Stimulated activated CD4-positive, alpha-beta T cell treated with anti-CD3 and anti-CD28 coated beads, Interleukin-15, amount 100 ng/mL, for 1 hour (primary cell): Measurements from ENCODE around the gene RAB9B.
"Not testable (repeated sequence)": the region's sequence is repeated elsewhere in the genome, so short reads cannot be mapped to it uniquely, and the experiment has no call there.

Experiments
- DNase-seq, 2 donors: peaks; one replicate each; pipeline ENCODE4 v3.0.0-alpha.2; 2020; ENCODE audit warnings: low read depth in 1 of 2, low spot score in 1 of 2

RAB9B gene

DNA sequence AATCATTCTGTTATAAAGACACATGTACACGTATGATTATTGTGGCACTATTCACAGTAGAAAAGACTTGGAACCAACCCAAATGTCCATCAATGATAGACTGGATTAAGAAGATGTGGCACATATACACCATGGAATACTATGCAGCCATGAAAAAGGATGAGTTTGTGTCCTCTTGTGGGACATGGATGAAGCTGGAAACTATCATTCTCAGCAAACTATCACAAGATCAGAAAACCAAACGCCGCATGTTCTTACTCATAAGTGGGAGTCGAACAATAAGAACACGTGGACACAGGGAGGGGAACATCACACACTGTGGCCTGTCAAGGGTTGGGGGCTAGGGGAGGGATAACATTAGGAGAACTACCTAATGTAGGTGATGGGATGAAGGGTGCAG lies 15.0 kb downstream of the RAB9B start:
- DNase-seq = not testable (repeated sequence)

GRCh38 chrX:103811858-103812257 lies 20.2 kb downstream of the RAB9B start:
- no peak for DNase-seq

DNA sequence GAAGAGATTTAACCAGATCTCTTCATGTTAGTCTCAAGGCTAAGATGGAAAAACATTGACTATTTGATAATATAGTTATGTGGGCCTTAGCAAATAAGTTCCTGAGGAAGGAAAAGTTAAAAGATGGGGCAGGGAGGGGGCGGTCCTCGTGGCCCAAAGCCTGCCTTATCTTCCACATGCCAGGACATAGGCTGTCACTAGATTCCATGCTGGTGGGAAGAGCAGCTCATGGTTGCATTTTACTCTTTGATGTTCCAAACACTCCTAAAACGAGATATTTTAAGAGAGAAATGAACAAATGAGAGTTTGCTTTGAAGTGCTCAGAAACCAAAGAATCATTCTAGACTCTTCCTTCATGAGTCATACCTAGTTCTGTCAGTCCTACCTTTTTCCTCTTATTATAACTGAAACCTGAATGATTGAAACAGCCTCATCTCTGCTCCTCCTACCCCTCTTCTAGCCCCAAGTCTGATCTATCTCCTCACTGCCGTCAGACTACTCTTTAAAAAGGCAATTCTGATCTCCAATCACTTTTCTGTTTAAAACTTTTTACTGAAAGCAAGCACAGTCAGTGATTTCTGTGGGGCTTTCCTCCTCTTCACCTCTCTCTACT lies 25.1 kb downstream of the RAB9B start:
- DNase-seq = no peak

GRCh38 chrX:103805860-103806259 lies 26.2 kb downstream of the RAB9B start:
- no peak for DNase-seq

GRCh38 chrX:103800318-103800717 lies 31.7 kb downstream of the RAB9B start:
- DNase-seq = no peak

DNA sequence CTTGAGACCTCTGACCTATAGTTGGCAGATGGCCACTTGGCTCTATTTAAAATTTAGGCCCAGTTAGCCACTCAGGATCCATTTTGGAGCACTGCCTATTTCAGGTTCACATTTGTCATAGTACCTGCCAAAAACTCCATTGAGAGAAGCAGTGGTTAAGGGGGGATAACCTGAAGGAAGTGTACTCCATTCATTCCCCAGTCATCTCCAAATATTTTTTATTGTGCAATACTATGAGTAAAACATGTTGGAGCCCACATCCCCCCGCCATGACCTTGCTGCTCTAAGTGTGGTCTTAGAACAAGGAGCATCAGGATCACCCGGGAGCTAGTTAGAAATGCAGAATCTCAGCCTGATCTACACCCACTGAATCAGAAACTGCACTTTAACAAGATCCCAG lies 34.4 kb downstream of the RAB9B start:
- DNase-seq = no peak

- DNase-seq = no peak
Observed at GRCh38 chrX:103794119-103794518, 37.9 kb downstream of the RAB9B start.

DNA sequence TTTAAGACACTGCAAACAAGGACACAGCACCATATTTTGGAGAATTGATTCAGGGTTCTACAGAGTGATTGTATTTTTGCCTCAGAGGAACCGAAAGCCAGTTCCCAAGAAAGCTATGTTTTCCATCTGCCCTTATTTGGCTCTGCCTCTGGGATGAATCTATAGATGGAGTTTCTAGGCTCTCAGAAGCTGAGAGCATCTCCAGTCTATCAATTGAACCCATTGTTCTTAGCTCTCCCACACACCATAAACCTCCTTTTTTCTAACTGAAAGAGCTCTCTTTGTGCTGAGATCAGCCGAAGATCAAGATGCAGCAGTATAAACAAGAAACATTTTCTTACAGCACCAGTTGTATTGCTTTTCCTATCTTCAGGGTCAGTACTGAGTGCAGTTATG lies 38.5 kb downstream of the RAB9B start:
- no peak for DNase-seq

GRCh38 chrX:103792916-103793544 lies 39.0 kb downstream of the RAB9B start:
- DNase-seq = no peak

- no peak for DNase-seq
Observed at GRCh38 chrX:103791826-103792485, 40.1 kb downstream of the RAB9B start.

GRCh38 chrX:103791228-103791627 lies 40.8 kb downstream of the RAB9B start:
- DNase-seq = no peak

GRCh38 chrX:103789004-103789403 lies 43.1 kb downstream of the RAB9B start:
- no peak for DNase-seq

GRCh38 chrX:103783971-103784370 lies 48.1 kb downstream of the RAB9B start:
- DNase-seq = no peak

GRCh38 chrX:103783196-103783595 lies 48.9 kb downstream of the RAB9B start:
- no peak for DNase-seq

GRCh38 chrX:103782640-103783039 lies 49.4 kb downstream of the RAB9B start:
- DNase-seq = no peak

DNA sequence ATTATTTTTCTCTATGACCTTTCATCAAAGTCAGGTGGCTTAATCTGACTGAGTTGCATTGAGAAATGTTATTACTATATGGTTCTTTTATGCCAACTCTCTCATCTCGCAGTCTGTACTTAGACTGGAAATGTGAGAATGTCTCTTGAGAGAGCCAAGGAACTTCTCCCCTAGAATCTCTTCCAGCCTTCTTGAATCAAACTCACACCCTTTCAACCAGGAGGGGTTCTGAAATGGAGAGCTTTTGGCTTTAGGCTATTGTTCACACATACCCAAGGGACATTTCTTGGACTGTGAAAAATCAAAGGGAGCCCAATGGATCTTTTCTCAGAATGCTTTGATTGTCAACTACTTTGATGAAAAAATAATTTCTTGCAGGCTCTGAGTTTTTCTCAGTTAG lies 50.4 kb downstream of the RAB9B start:
- DNase-seq = no peak

DNA sequence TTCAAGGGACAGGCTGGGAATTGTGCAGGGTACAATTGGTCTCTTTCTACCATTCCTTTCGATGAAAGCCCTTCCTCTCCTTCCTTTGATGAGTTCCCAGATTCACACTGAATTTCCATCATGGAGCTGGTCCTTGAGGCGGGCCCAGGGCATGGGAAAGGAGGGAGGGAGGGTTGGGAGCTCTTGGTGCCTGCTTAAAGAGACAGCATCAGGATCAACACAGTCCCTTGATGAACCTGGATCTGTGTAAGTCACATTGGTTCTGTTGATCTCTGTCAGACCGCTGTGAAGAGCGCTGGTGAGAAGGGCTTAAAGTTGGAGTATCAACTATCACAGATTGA lies 51.0 kb downstream of the RAB9B start:
- no peak for DNase-seq

- no peak for DNase-seq
Observed at GRCh38 chrX:103780336-103781061, 51.6 kb downstream of the RAB9B start.

- no peak for DNase-seq
Observed at GRCh38 chrX:103779141-103779789, 52.8 kb downstream of the RAB9B start.

DNA sequence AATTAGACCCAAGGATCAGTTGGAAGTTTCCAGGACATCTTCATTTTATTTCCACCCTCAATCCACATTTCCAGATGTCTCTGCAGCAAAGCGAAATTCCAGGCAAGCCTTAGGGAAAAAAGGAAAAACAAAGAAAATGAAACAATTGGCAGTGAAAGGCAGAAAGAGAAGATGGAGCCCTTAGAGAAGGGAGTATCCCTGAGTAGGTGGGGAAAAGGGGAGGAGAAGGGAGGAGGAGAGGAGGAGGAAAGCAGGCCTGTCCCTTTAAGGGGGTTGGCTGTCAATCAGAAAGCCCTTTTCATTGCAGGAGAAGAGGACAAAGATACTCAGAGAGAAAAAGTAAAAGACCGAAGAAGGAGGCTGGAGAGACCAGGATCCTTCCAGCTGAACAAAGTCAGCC lies 55.5 kb downstream of the RAB9B start, which contains the start of gene PLP1:
TSS of gene PLP1 (plus strand) at position 295 of the 400 bp plus-strand sequence. CDS start 156 bp downstream, outside the sequence.
- no peak for DNase-seq

GRCh38 chrX:103774070-103774642 lies 57.9 kb downstream of the RAB9B start:
- no peak for DNase-seq
